ENCODE measurements around the gene EPB41L1.

EPB41L1 gene

GRCh38 chr20:36135159-36135558, 19.4 kb upstream of the EPB41L1 start:
- TF ChIP-seq FOXP2 (optimal IDR thresholded peaks at IDR 0.05; ENCODE audit: borderline replicate concordance, extremely low read depth, extremely low read length, insufficient read depth) (no peak), POLR2AphosphoS5 (IDR thresholded peaks at IDR 0.05; ENCODE audit: low read depth, low read length) (no peak)

- TF ChIP-seq POLR2AphosphoS5 (IDR thresholded peaks at IDR 0.05; ENCODE audit: low read depth, low read length) (no peak), SIN3A (IDR thresholded peaks at IDR 0.05; ENCODE audit: borderline replicate concordance, insufficient read depth, low read length) (no peak), REST (IDR thresholded peaks at IDR 0.05; ENCODE audit: insufficient read depth in 1 of 2, low read depth in 2 of 2, low read length in 2 of 2) (no peak), TAF1 (IDR thresholded peaks at IDR 0.05; ENCODE audit: borderline replicate concordance, insufficient read depth, low read length) (no peak), FOXP2 (optimal IDR thresholded peaks at IDR 0.05; ENCODE audit: borderline replicate concordance, extremely low read depth, extremely low read length, insufficient read depth) (no peak)
Observed at GRCh38 chr20:36135821-36136220, 18.7 kb upstream of the EPB41L1 start.

GRCh38 chr20:36141310-36141709, 13.2 kb upstream of the EPB41L1 start:
- TF ChIP-seq SIN3A (IDR thresholded peaks at IDR 0.05; ENCODE audit: borderline replicate concordance, insufficient read depth, low read length) (no peak), TAF1 (IDR thresholded peaks at IDR 0.05; ENCODE audit: borderline replicate concordance, insufficient read depth, low read length) (no peak), REST (IDR thresholded peaks at IDR 0.05; ENCODE audit: insufficient read depth in 1 of 2, low read depth in 2 of 2, low read length in 2 of 2) (no peak), POLR2AphosphoS5 (IDR thresholded peaks at IDR 0.05; ENCODE audit: low read depth, low read length) (no peak), FOXP2 (optimal IDR thresholded peaks at IDR 0.05; ENCODE audit: borderline replicate concordance, extremely low read depth, extremely low read length, insufficient read depth) (no peak)

- TF ChIP-seq REST (IDR thresholded peaks at IDR 0.05; ENCODE audit: insufficient read depth in 1 of 2, low read depth in 2 of 2, low read length in 2 of 2) (no peak), SIN3A (IDR thresholded peaks at IDR 0.05; ENCODE audit: borderline replicate concordance, insufficient read depth, low read length) (no peak), TAF1 (IDR thresholded peaks at IDR 0.05; ENCODE audit: borderline replicate concordance, insufficient read depth, low read length) (no peak), POLR2AphosphoS5 (IDR thresholded peaks at IDR 0.05; ENCODE audit: low read depth, low read length) (no peak), FOXP2 (optimal IDR thresholded peaks at IDR 0.05; ENCODE audit: borderline replicate concordance, extremely low read depth, extremely low read length, insufficient read depth) (no peak)
Observed at GRCh38 chr20:36144336-36144735, 10.2 kb upstream of the EPB41L1 start.

GRCh38 chr20:36145877-36146707, 8.4 kb upstream of the EPB41L1 start:
- no peak for TF ChIP-seq FOXP2 (optimal IDR thresholded peaks at IDR 0.05; ENCODE audit: borderline replicate concordance, extremely low read depth, extremely low read length, insufficient read depth)
- TF ChIP-seq REST (IDR thresholded peaks at IDR 0.05; ENCODE audit: insufficient read depth in 1 of 2, low read depth in 2 of 2, low read length in 2 of 2): no peak
- no peak for TF ChIP-seq POLR2AphosphoS5 (IDR thresholded peaks at IDR 0.05; ENCODE audit: low read depth, low read length)
- no peak for TF ChIP-seq SIN3A (IDR thresholded peaks at IDR 0.05; ENCODE audit: borderline replicate concordance, insufficient read depth, low read length)
- TF ChIP-seq TAF1 (IDR thresholded peaks at IDR 0.05; ENCODE audit: borderline replicate concordance, insufficient read depth, low read length): no peak

All from PFSK-1 (cell line).